ENCODE data around the gene RTRAF.

GRCh38 chr14:52000019-52000582 lies 10.8 kb downstream of the RTRAF start:
- TF ChIP-seq POLR2A (IDR thresholded peaks at IDR 0.05) (no peak), CTCF (IDR thresholded peaks at IDR 0.05) (no peak)

Data from esophagus squamous epithelium (tissue), 4 donors.